Right kidney (tissue), 9 donors: ENCODE results near the gene WDR86.

Experiments used
- DNase-seq: peaks from one replicate; pipeline ENCODE4 v3.0.0-alpha.2; 2016
- long read RNA-seq, 8 donors: transcript quantifications; one replicate each; lab custom pipeline, GENCODE V29; 2026

The WDR86 gene
- long read RNA-seq, donor 1, partial matches to known transcripts, result 0 of 5 reads
- long read RNA-seq, donor 1, other reads (novel, unspliced or antisense), result 0 of 5 reads
- long read RNA-seq, donor 2, transcript WDR86-201 (6 exons, 2,023 nt), result major isoform, 5 of 15 reads
- long read RNA-seq, donor 2, partial matches to known transcripts, result 7 of 15 reads
- long read RNA-seq, donor 2, other reads (novel, unspliced or antisense), result 0 of 15 reads
- long read RNA-seq, donor 3, partial matches to known transcripts, result 6 of 9 reads
- long read RNA-seq, donor 3, other reads (novel, unspliced or antisense), result 0 of 9 reads
- long read RNA-seq, donor 4, transcript WDR86-205 (2 exons, 1,057 nt), result major isoform, 8 of 17 reads
- long read RNA-seq, donor 4, transcript WDR86-201 (6 exons, 2,023 nt), result minor isoform, 6 of 17 reads
- long read RNA-seq, donor 4, partial matches to known transcripts, result 0 of 17 reads
- long read RNA-seq, donor 4, other reads (novel, unspliced or antisense), result 0 of 17 reads
- long read RNA-seq, donor 5, transcript WDR86-201 (6 exons, 2,023 nt), result major isoform, 6 of 36 reads
- long read RNA-seq, donor 5, partial matches to known transcripts, result 19 of 36 reads
- long read RNA-seq, donor 5, other reads (novel, unspliced or antisense), result 7 of 36 reads
- long read RNA-seq, donor 6, partial matches to known transcripts, result 0 of 6 reads
- long read RNA-seq, donor 6, other reads (novel, unspliced or antisense), result 0 of 6 reads
- long read RNA-seq, donor 7, transcript WDR86-201 (6 exons, 2,023 nt), result major isoform, 7 of 10 reads
- long read RNA-seq, donor 7, partial matches to known transcripts, result 0 of 10 reads
- long read RNA-seq, donor 7, other reads (novel, unspliced or antisense), result 0 of 10 reads
- long read RNA-seq, donor 8, transcript WDR86-208 (5 exons, 1,905 nt), result major isoform, 5 of 18 reads
- long read RNA-seq, donor 8, partial matches to known transcripts, result 7 of 18 reads
- long read RNA-seq, donor 8, other reads (novel, unspliced or antisense), result 0 of 18 reads

- peak; percentile 79 for DNase-seq
These were observed at the start of gene WDR86 for GRCh38 chr7:151409667-151410404. TSS of gene WDR86 (minus strand) at chr7:151410038. CDS start at chr7:151409589, 449 bp downstream.

DNA sequence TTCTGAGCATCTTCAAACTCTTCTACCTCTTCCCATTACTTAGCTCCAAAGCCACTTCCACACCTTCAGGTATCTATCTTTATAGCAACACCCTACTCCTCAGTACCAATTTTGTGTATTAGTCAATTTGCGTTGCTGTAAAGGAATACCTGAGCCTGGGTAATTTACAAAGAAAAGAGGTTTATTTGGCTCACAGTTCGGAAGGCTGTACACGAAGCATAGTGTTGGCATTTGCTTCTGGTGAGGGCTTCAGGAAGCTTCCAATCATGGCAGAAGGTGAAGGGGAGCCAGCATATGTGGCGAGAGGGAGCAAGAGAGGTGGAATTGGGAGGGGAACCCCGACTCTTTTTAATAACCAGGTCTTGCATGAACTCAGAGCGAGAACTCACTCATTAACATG lies 47.7 kb upstream of the WDR86 start:
- no peak for DNase-seq

DNA sequence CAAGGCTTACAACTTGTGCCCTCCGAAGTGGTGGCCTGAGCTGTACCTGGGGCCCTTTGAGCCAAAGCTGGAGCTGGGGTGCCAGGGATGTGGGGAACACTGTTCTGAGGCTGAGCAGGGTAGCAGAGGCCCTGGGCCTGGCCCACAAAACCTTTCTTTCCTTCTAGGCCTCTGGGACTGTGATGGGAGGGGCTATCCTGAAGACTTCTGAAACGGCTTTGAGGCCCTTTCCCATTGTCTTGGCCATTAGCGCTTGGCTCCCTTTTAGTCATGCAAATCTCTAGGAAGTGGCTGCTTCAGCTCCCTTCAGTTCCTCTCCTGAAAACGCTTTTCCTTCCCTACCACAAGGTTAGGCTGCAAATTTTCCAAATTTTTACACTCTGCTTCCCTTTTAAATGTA lies 46.9 kb upstream of the WDR86 start:
- DNase-seq, result no peak

DNA sequence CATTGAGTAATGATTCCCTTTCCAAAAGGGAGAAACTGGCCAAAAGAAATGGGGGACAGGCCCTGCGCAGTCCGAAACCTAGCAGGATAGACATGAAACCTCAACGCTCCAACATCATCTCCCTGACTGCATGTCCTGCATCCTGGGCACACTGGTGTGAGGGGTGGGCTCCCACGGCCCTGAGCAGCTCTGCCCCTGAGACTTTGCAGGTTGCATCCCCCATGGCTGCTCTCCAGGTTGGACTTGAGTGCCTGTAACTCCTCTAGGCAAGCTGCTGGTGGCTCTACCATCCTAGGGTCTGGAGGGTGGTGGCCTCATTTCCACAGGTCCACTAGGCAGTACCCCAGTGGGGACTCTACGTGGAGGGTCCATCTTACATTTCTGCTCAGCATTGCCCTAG lies 46.4 kb upstream of the WDR86 start:
- no peak for DNase-seq

- DNase-seq, result no peak
These were observed 45.9 kb upstream of the WDR86 start for GRCh38 chr7:151455690-151456089.

DNA sequence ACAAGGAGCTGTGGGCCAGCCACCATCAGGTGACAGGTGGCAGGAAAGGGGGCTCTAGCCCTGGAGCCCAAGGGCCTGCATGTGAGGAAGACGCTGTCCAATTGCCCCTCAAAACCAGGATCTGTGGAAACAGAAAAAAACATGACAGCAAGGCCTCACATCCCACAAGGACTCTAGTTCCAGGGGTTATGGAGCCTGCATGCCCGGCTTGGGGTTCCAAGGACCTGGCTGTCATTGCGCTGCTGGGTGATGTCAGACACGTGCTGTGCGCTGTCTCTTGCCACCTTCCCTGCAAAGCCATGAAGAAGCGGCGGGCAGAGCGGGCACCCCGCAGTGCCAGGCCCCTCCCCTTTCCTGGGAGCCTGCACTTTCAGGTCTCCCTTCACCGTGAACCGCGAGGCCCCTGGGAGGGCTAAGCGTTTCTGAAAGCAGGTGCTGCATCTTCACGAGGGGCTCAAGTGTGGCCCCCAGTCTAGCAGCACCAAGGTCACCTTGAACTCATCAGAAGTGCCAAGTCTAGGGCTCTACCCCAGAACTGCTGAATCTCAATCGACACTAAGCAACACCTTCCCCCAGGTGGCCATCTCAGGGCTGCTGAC lies 45.2 kb upstream of the WDR86 start:
- DNase-seq, result no peak

GRCh38 chr7:151454305-151454704 lies 44.5 kb upstream of the WDR86 start:
- no peak for DNase-seq

DNA sequence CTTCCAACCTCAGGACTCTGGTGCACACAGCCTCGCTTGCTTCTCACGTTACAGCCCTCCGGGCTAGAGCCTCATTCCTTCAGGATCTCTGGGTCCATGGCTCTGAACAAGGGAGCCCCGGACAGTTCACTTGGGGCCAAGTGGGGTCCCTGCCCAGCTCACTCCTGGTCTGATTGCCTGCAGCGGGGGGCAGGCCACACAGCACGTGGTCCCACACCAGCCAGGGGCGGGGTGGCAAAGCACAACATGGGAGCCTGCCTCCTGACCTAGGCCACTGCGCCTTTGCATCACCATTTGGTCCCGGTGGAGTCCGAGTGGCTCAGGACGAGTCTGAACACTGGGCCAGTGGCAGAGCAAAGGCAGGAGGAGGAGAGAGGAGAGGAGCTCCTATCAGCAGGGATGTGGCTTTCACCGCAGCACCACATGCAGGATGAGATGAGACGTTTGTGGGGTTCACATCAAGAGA lies 43.5 kb upstream of the WDR86 start:
- DNase-seq, result no peak

GRCh38 chr7:151452680-151453325 lies 43.0 kb upstream of the WDR86 start:
- DNase-seq, result no peak

DNA sequence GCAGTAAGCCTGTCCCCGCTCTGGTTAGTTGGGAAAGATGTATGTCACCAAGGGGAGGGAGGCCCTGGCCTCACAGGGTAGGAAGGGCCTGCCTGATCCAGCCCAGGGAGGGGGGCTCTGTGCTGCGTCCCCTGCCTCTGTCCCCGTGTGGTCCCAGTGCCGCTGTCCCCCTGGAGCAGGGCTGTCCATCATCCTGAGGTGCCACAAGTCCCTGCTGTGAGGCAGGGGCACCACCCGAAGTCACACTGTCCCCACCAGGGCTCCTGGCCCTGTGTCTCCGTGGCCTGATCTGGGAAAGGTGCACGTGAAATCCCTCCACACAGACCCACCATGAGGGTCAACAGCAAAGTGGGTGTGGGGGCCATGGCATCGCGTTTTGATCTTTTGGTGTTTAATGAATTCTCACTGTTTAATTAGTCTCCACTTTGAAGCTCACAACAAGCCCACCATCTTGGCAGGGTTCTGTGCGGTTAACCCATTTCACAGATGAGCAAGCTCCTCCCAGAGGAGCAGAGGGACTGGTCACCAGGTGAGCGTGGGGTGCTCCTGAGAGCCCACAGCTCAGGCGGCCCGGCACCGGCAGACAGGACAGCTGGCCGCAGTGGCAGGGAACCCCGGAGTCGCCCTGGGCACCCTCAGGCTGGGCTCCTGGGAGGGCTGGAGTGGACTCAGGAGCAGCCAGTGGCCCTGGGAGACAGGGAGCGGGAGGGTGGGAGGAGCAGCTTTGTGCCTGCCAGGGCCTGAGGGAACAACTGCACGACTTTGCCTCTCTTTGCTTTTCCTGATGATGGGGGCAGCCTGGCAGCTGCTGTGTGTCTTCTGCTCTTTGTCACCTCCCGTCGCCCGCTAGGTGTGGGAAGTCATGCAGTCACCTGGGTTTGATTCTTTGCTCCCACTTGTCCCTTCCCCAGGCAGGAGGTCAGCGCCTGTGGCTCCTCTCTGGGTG lies 42.1 kb upstream of the WDR86 start:
- no peak for DNase-seq

DNA sequence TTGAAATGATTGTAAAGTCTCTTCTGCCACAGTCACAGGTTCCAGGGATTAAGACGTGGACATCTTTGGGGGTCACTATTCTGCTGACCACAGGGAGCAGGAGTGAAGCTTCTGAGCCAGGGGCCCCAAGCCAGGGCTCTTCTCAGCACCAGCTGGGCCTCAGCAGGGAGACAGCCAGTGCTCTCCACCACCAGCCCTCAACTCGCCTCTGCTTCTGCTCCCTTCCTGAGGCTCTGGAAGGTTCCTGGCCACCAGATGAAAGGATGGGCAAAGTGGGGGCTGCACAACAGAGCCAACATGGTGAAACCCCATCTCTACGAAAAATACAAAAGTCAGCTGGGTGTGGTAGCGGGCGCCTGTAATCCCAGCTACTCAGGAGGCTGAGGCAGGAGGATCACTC lies 41.3 kb upstream of the WDR86 start:
- no peak for DNase-seq

- no peak for DNase-seq
These were observed 40.2 kb upstream of the WDR86 start for GRCh38 chr7:151449990-151450389.

DNA sequence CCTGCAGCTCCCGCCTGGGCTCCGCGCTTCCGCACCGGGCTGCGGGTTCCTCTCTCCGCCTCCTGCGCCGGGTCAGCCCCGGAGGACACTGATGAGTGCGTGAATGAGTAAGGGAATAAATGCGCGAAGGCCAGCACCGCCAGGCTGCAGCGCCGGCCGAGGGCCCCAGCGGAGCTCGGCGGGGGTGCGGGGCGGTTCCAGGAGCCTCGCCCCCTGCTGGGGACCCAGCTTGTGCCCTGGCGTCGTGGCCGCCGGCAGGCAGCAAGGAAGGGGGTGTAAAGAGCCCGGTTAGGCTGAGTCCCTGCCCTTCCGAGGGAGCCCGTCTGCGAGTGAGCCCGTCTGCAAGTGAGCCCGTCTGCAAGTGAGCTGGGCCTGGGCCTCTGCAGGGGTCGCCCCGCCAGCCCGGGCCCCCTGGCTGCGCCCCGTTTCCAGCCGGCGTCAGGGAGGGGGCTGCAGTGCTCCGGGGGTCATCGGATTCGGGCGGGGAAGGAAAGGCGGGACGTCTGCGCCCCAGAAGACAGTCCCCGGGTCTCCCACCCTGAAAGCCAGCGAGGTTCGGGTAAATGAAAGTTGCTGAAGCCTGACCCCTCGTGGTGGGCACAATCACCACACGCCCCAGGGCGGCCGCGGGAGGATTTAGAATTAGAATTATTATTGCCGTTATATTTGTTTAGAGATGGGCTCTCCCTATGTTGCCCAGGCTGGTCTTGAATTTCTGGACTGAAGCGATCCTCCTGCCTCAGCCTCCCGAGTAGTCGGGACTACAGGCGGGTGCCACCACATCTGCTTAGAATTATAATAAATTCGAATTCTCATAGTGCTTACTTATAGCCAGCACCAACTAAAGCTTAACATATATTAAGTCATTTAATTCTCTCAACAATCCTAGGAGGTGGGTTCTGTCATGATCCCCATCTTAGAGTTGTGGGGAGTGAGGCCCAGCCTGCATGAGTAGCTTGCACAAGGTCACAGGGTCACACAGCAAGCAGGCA lies 38.7 kb upstream of the WDR86 start:
- peak; percentile 95 for DNase-seq

- DNase-seq, result no peak
These were observed 38.0 kb upstream of the WDR86 start for GRCh38 chr7:151447901-151448260.

DNA sequence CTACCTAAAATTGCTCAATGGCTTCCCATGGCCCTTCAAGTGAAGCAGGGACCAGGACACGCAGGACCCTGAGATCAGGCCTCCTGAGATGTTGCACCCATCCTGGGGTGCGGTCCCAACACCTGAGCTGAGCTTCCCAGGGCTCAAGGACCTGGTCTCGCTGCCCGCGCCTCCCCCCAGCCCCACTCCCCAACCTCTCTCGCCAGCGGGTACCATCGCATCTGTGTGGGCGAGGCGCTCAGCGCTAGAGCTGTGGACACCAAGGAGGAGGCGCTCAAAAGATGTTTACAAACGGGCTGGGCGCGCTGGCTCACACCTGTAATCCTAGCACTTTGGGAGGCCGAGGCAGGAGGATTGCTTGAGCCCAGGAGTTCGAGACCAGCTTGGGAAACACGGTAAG lies 37.5 kb upstream of the WDR86 start:
- no peak for DNase-seq

GRCh38 chr7:151446412-151446811 lies 36.6 kb upstream of the WDR86 start:
- DNase-seq, result no peak

GRCh38 chr7:151444632-151445031 lies 34.8 kb upstream of the WDR86 start:
- DNase-seq, result no peak

GRCh38 chr7:151442776-151443496 lies 33.1 kb upstream of the WDR86 start:
- DNase-seq, result no peak
